22Rv1 (cell line): ENCODE data around the gene ALDH8A1.

ENCODE experiments used
- CTCF ChIP-seq: fragments of 450-650 bp; IDR thresholded peaks from 2 replicates; pipeline ENCODE4 v1.5.1; 2017; ENCODE audit warnings: mild to moderate bottlenecking
- ZFX ChIP-seq: fragments of 450-650 bp; IDR thresholded peaks from 2 replicates; pipeline ENCODE4 v1.6.1; 2017; ENCODE audit warnings: antibody characterized with exemption, borderline replicate concordance

DNA sequence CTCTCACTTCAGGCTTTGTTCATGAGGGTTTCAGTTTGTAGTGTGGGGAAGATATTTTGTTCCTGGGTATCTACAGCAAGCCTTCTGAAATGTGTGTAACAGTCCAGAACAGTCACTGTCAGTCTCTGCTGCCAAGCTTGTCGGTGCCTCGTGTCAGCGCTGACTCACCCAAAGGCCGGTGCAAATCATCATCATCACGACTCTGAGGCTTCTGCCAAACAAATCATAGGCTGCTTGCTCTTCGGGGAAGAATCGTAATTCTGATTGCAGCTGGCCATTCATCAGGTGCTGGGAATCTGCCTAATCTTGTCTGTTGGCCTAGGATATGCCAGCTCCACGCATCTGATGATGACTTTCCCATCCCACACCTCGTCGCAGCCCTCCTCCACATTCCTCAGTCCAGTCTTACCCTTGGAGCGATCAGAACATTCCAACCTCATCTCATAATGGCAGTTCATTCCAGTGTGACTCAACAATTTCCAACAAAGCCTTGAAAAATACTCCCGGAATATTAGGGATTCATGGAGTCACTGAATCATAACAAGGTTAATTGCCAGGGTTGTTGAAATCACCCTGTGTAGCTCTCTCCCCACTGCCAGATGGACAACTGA lies 40.9 kb downstream of the ALDH8A1 start:
- no peak for TF ChIP-seq CTCF
- no peak for TF ChIP-seq ZFX
